Measurements from ENCODE around the gene ADAR.

ADAR gene

DNA sequence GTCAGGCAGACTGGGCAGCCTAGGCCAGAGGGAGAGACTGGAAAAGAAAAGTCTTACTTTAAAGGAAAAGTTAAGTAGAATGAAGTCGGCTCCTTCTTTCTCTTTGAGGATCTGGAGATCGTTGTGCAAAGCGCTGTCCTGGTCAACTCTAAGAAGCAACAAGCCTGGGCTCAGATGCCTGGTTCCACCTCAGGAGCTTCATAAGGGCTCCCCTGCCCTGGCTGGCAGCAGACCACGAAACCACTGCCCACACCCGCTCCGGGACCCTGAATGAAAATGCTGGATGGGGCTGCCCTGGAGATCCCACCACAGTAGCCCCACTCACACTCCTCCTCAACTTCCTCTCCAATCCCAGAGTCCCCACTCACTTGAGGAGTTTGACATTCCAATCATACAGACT is 56.0 kb downstream of the ADAR start:
- TF ChIP-seq, protein P1, sequence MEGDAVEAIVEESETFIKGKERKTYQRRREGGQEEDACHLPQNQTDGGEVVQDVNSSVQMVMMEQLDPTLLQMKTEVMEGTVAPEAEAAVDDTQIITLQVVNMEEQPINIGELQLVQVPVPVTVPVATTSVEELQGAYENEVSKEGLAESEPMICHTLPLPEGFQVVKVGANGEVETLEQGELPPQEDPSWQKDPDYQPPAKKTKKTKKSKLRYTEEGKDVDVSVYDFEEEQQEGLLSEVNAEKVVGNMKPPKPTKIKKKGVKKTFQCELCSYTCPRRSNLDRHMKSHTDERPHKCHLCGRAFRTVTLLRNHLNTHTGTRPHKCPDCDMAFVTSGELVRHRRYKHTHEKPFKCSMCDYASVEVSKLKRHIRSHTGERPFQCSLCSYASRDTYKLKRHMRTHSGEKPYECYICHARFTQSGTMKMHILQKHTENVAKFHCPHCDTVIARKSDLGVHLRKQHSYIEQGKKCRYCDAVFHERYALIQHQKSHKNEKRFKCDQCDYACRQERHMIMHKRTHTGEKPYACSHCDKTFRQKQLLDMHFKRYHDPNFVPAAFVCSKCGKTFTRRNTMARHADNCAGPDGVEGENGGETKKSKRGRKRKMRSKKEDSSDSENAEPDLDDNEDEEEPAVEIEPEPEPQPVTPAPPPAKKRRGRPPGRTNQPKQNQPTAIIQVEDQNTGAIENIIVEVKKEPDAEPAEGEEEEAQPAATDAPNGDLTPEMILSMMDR (IDR thresholded peaks at IDR 0.05; ENCODE audit: low read depth, low read length), result no peak
- Histone ChIP-seq H3K4me3 (ENCODE audit: low read depth, low read length) (no peak overlapping the region), H3K27me3 (no peaks in the 10 kb centered on the region), H3K9me3 (no peaks in the 10 kb centered on the region), H3K4me1 (peaks cover 8% of the 10 kb centered on the region; the same call in 1 of the 2 replicates), H3K36me3 (peaks cover 66% of the 10 kb centered on the region)
- no peak for DNase-seq

DNA sequence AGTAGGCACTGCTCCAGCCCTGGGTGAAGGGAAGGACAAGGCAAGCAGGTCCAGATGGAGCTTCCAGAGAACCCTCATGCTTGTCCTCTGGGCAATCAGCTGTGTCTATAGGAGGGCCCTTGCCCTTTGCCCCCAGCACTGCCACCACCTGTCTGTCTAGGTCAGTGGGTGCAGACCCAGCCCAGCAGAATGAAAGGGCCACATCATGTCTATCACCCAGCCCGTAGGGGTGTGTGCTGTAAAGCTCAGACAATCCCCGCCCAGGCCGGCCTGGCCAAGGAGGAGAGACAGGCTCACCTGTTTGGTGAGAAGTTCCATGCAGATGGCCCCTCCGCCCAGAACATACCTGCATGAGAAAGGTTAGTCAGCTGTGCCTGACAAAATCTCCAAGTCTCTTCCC is 56.5 kb downstream of the ADAR start:
- Histone ChIP-seq H3K4me1 (peaks cover 11% of the 10 kb centered on the region; the same call in 1 of the 2 replicates), H3K4me3 (ENCODE audit: low read depth, low read length) (no peak overlapping the region), H3K36me3 (peaks cover 66% of the 10 kb centered on the region), H3K27me3 (no peaks in the 10 kb centered on the region), H3K9me3 (no peaks in the 10 kb centered on the region)
- no peak for DNase-seq
- TF ChIP-seq, protein P1 (IDR thresholded peaks at IDR 0.05; ENCODE audit: low read depth, low read length), result no peak

DNA sequence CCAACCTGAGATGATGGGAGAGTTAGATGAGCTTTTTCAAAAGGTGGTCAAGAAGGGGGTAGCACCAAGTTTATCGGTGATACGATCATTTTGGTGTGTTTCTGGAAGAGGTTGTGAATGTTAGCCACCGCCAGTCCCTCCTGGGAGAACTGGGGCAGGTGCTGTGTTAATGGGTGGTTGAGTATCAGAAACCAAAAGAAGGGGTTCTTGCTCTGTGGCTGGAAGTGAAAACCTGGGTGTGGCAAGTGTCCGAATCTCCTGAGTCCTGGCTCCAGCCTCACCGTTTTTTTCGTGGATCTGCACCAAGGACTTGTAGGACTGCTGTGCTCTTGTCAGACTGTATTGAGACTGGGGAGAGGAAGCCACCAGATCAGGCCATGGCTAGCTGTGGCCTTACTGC is 57.3 kb downstream of the ADAR start:
- peaks cover 66% of the 10 kb centered on the region for H3K36me3 ChIP-seq
- TF ChIP-seq, protein P1 (IDR thresholded peaks at IDR 0.05; ENCODE audit: low read depth, low read length), result no peak
- peaks cover 11% of the 10 kb centered on the region; the same call in 1 of the 2 replicates for H3K4me1 ChIP-seq
- no peak overlapping the region for H3K4me3 ChIP-seq (ENCODE audit: low read depth, low read length)
- H3K27me3 ChIP-seq, result no peaks in the 10 kb centered on the region
- no peaks in the 10 kb centered on the region for H3K9me3 ChIP-seq
- DNase-seq, result no peak

DNA sequence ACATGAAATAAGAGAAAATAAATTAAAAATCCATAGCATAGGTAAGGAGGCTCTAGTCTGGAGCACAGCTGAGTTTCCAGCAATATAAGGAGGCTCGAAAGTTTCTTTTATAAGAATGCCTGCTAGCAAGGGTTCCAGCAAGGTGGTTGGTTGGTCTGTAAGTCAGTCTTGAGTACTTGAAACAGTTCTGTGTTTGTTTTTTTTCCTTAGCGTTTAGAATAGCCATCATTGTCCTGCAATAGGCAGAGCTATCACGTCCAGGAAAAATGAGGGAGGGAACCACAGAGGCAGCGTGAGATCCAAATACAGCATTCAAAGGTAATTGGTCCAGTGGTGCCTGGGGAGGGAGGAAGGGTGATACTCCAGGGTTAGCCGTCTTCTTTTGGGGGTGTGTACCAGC is 57.9 kb downstream of the ADAR start:
- DNase-seq, result no peak
- TF ChIP-seq, protein P1 (IDR thresholded peaks at IDR 0.05; ENCODE audit: low read depth, low read length), result no peak
- H3K4me1 ChIP-seq, result peaks cover 11% of the 10 kb centered on the region; the same call in 1 of the 2 replicates
- H3K36me3 ChIP-seq, result peaks cover 60% of the 10 kb centered on the region
- no peak overlapping the region for H3K4me3 ChIP-seq (ENCODE audit: low read depth, low read length)
- H3K27me3 ChIP-seq, result no peaks in the 10 kb centered on the region
- H3K9me3 ChIP-seq, result no peaks in the 10 kb centered on the region

DNA sequence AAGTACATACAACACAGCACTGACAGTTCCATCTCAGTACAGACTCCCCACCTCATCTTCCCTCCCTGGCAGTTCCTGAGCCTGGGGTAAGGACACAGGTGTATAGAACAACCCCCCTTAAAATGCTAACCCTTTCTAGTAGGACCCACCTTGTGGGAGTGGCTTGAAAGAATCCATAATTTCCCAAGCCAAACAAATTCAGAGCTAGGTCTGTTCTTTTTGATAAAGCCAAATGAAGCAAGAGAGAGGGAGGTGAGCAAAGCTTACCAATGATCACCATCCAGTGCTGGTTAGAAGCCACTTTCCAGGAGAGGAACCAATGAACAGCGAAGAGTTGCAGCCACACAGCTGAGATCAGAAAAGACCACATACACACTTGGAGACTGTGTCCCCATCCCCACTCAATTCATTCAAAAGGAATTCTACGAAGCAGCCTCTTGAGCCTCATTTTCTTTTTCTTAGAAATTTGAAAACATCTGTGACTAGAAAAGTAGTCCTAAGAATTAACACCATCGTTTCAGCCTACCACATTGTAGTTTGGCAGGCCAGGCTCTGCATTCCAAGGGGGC is 58.7 kb downstream of the ADAR start:
- peaks cover 11% of the 10 kb centered on the region; the same call in 1 of the 2 replicates for H3K4me1 ChIP-seq
- TF ChIP-seq, protein P1 (IDR thresholded peaks at IDR 0.05; ENCODE audit: low read depth, low read length), result no peak
- DNase-seq, result no peak
- H3K36me3 ChIP-seq, result peaks cover 52% of the 10 kb centered on the region
- H3K27me3 ChIP-seq, result no peaks in the 10 kb centered on the region
- H3K9me3 ChIP-seq, result no peaks in the 10 kb centered on the region
- no peak overlapping the region for H3K4me3 ChIP-seq (ENCODE audit: low read depth, low read length)

DNA sequence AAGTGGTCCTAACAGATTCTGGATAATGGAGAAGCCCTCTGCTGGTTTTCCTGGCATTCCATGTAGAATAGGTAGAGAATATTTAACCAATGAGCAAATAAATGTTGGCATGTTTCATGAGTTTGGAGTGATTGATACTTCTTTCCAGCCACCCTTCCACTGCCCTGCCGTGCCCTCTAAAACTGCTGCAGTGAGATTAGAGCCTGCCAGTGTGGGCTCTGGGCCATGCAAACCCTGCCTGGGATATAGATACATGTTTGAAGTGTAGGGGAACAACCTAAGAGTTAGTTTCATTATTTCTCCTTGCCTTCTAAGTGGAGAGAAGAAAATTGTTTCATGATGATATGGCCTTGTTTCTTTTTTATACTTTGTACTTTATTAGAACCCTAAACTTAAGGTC is 60.0 kb downstream of the ADAR start:
- Histone ChIP-seq H3K4me1 (peaks cover 11% of the 10 kb centered on the region; the same call in 1 of the 2 replicates), H3K9me3 (no peaks in the 10 kb centered on the region), H3K27me3 (no peaks in the 10 kb centered on the region), H3K4me3 (ENCODE audit: low read depth, low read length) (no peak overlapping the region), H3K36me3 (peaks cover 39% of the 10 kb centered on the region)
- TF ChIP-seq, protein P1 (IDR thresholded peaks at IDR 0.05; ENCODE audit: low read depth, low read length), result no peak
- no peak for DNase-seq
